Measurements from ENCODE around the gene UTP14A.

The UTP14A gene

DNA sequence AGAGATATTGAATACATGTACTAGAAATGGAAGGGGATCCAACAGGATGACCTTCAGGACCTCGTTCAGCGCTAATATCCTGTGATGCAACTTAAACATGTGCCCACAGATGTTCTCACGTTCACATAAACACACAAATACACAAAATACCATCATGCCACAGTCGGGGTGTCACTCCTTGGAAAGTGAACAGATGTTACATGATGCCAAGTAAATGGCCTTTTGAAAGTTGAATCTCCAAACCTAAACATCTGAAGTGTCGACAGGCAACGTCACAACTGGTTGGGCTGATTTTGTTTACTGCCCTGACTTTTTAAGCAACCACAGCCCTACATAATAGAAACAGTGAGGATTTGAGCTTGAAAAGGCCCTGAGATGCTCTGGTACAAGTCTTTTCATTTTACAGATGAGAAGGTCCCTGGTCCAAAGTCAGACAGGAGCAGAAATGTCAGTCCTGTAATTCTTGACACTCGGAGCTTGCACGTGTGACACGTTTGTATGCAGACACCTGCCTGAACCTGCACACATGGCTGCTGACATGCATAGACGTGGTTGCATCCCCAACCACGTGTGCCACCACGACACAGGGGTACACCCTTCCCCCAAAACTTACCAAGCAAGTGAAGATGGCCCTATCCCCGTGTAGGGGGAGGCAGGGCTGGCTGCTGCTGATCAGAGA lies 53.0 kb downstream of the UTP14A start:
- H3K27ac ChIP-seq (ENCODE audit: low read depth, low read length), result no peak overlapping the region
- no peaks in the 10 kb centered on the region for H3K36me3 ChIP-seq (ENCODE audit: control insufficient read depth, low read length)
- no peak overlapping the region for H3K4me3 ChIP-seq (ENCODE audit: low read length)
- no peak overlapping the region for H3K4me2 ChIP-seq (ENCODE audit: low read length)
- H3K27me3 ChIP-seq (ENCODE audit: control insufficient read depth, low read length), result no peaks in the 10 kb centered on the region
- no peaks in the 10 kb centered on the region for H4K20me1 ChIP-seq (ENCODE audit: control insufficient read depth, insufficient read depth, low read depth, low read length)
- no peaks in the 10 kb centered on the region for H3K9me2 ChIP-seq (replicated peaks; ENCODE audit: control insufficient read depth, low read length)
- H3K79me2 ChIP-seq (ENCODE audit: control insufficient read depth, low read length), result no peaks in the 10 kb centered on the region
- no peaks in the 10 kb centered on the region for H3K9me3 ChIP-seq (ENCODE audit: control insufficient read depth, insufficient read depth, low read length)
- H3K4me1 ChIP-seq (ENCODE audit: control insufficient read depth, low read length), result peaks cover 68% of the 10 kb centered on the region
- TF ChIP-seq EZH2phosphoT487 (IDR thresholded peaks at IDR 0.05; ENCODE audit: borderline replicate concordance, low read length), result no peak
- TF ChIP-seq, protein P1, sequence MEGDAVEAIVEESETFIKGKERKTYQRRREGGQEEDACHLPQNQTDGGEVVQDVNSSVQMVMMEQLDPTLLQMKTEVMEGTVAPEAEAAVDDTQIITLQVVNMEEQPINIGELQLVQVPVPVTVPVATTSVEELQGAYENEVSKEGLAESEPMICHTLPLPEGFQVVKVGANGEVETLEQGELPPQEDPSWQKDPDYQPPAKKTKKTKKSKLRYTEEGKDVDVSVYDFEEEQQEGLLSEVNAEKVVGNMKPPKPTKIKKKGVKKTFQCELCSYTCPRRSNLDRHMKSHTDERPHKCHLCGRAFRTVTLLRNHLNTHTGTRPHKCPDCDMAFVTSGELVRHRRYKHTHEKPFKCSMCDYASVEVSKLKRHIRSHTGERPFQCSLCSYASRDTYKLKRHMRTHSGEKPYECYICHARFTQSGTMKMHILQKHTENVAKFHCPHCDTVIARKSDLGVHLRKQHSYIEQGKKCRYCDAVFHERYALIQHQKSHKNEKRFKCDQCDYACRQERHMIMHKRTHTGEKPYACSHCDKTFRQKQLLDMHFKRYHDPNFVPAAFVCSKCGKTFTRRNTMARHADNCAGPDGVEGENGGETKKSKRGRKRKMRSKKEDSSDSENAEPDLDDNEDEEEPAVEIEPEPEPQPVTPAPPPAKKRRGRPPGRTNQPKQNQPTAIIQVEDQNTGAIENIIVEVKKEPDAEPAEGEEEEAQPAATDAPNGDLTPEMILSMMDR (IDR thresholded peaks at IDR 0.05; ENCODE audit: low read depth, low read length, poor library complexity, severe bottlenecking), result no peak
- H3F3A ChIP-seq (ENCODE audit: control insufficient read depth, insufficient read depth), result peaks cover 4% of the 10 kb centered on the region; the same call in 1 of the 2 replicates

DNA sequence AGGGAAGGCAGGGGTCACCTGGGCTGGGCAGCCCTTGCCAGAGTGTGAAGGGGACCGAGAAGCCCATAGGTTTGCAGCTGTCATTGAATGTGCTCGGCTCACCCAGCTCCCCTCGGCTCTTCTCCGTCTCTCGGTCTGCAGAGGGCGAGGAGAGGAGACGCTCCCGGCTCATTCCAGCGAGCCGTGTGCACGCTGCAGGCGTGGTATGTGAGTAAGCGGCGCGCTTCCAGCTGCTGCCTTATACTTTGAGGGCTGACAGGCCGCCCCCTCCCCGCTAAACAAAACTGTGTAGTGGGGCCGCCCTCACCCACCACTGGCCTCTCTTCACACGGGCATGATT lies 53.5 kb downstream of the UTP14A start:
- Histone ChIP-seq H3K9me2 (replicated peaks; ENCODE audit: control insufficient read depth, low read length) (no peaks in the 10 kb centered on the region), H4K20me1 (ENCODE audit: control insufficient read depth, insufficient read depth, low read depth, low read length) (no peaks in the 10 kb centered on the region), H3K4me2 (ENCODE audit: low read length) (no peak overlapping the region), H3K36me3 (ENCODE audit: control insufficient read depth, low read length) (no peaks in the 10 kb centered on the region), H3K79me2 (ENCODE audit: control insufficient read depth, low read length) (no peaks in the 10 kb centered on the region), H3K4me3 (ENCODE audit: low read length) (no peak overlapping the region), H3K4me1 (ENCODE audit: control insufficient read depth, low read length) (peaks cover 63% of the 10 kb centered on the region), H3K27ac (ENCODE audit: low read depth, low read length) (no peak overlapping the region), H3K27me3 (ENCODE audit: control insufficient read depth, low read length) (no peaks in the 10 kb centered on the region), H3F3A (ENCODE audit: control insufficient read depth, insufficient read depth) (peaks cover 4% of the 10 kb centered on the region; the same call in 1 of the 2 replicates), H3K9me3 (ENCODE audit: control insufficient read depth, insufficient read depth, low read length) (no peaks in the 10 kb centered on the region)
- no peak for TF ChIP-seq EZH2phosphoT487 (IDR thresholded peaks at IDR 0.05; ENCODE audit: borderline replicate concordance, low read length)
- TF ChIP-seq, protein P1 (IDR thresholded peaks at IDR 0.05; ENCODE audit: low read depth, low read length, poor library complexity, severe bottlenecking), result no peak

DNA sequence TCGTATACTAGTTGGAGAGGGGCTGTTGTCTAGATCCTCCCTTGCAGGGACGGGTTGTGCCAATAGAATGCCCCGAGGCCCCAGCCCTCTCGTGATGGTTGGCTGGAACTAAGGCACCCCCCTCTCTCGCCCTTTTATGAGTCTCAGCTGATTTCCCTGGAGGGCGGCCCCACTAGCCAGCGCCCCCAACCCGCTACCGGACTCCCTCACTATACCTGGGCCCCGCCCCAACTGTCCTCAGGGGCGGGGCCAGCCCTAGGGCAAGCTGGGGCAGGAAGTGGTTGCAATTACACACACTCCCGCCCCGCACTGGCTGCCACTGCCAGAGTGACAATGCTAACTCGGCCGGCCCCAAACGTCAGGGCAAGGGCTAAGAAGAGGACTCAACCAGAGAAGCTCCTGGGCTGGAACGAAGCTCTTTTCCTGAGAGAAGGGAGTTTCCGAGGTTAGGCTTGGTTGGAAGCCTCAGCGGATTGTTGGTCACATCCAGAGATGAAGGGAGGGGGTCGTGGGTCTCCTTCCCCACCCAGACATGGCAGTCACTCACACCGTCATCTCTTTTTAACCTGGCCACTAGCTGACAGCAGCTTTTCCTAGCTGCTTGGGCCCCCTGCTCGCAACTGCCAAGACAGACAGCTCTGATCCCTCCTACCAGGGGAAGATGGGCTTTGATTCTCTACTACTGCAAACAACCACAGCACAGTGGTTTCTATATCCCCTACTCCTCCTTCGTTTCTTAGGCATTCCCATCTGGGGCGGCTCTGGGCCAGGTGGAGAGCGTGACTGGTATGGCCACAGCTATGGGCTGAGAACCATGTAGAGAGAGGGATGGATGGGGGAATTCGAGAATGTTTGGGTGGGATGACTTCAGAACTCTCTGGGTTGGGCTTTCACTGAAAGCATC lies 55.5 kb downstream of the UTP14A start:
- Histone ChIP-seq H3K79me2 (ENCODE audit: control insufficient read depth, low read length) (no peaks in the 10 kb centered on the region), H3K27ac (ENCODE audit: low read depth, low read length) (peak overlapping the region; percentile 6; the same call in 1 of the 2 replicates), H3K9me2 (replicated peaks; ENCODE audit: control insufficient read depth, low read length) (no peaks in the 10 kb centered on the region), H3K9me3 (ENCODE audit: control insufficient read depth, insufficient read depth, low read length) (no peaks in the 10 kb centered on the region), H4K20me1 (ENCODE audit: control insufficient read depth, insufficient read depth, low read depth, low read length) (no peaks in the 10 kb centered on the region), H3F3A (ENCODE audit: control insufficient read depth, insufficient read depth) (no peaks in the 10 kb centered on the region), H3K4me2 (ENCODE audit: low read length) (peak overlapping the region; percentile 74), H3K36me3 (ENCODE audit: control insufficient read depth, low read length) (no peaks in the 10 kb centered on the region), H3K27me3 (ENCODE audit: control insufficient read depth, low read length) (no peaks in the 10 kb centered on the region), H3K4me1 (ENCODE audit: control insufficient read depth, low read length) (peaks cover 43% of the 10 kb centered on the region), H3K4me3 (ENCODE audit: low read length) (peak overlapping the region; percentile 66)
- TF ChIP-seq EZH2phosphoT487 (IDR thresholded peaks at IDR 0.05; ENCODE audit: borderline replicate concordance, low read length), result no peak
- TF ChIP-seq, protein P1 (IDR thresholded peaks at IDR 0.05; ENCODE audit: low read depth, low read length, poor library complexity, severe bottlenecking), result no peak

Data from DOHH2 (cell line).